Smooth muscle cell of the umbilical artery (primary cell): ENCODE data around the gene SLC5A12. TPM values are rescaled to one million over a fixed set of nuclear protein-coding genes. Genes with fewer than 3 reads are reported as not detected.

Experiments used
- total RNA-seq: library from RNA; depleted of rRNA; stranded (reverse); fragments of >200 nt; gene quantifications from 2 replicates; pipeline ENCODE4 v1.2.3, GENCODE V29; 2014

SLC5A12 gene
- total RNA-seq, result 0.30 TPM in 1 of 2 replicates, not detected in the other

GRCh38 chr11:26721948-26722475, at the start of gene SLC5A12:
TSS of gene SLC5A12 (minus strand) at chr11:26722060. CDS start at chr11:26721714, 346 bp downstream.

Other genes with a start within 250 kb of the SLC5A12 start
- gene MUC15, start 149.8 kb downstream of the SLC5A12 start, total RNA-seq, result not detected in 2 replicates